Muscle layer of duodenum (tissue), 2 donors: ENCODE data around the gene TMEM116.

ENCODE experiments used
- H3K27ac ChIP-seq: one replicate; pipeline ENCODE4 v1.7.0; 2013; ENCODE audit warnings: mild to moderate bottlenecking, low read length
- H3K27me3 ChIP-seq: one replicate; pipeline ENCODE4 v1.7.0; 2013; ENCODE audit warnings: low read depth, mild to moderate bottlenecking, control low read depth, low read length
- H3K36me3 ChIP-seq, 2 donors: one replicate each; pipeline ENCODE4 v1.7.0; 2013; ENCODE audit warnings: low read length in 2 of 2, control low read depth in 1 of 2, mild to moderate bottlenecking in 1 of 2; ENCODE audit not compliant: insufficient read depth in 2 of 2, control insufficient read depth in 1 of 2
- H3K4me1 ChIP-seq, 2 donors: one replicate each; pipeline ENCODE4 v1.7.0; 2013; ENCODE audit warnings: low read length in 2 of 2, mild to moderate bottlenecking in 2 of 2, control low read depth in 1 of 2, moderate library complexity in 1 of 2; ENCODE audit not compliant: insufficient read depth in 2 of 2, control insufficient read depth in 1 of 2
- H3K4me3 ChIP-seq, 2 donors: one replicate each; pipeline ENCODE4 v1.7.0; 2013; ENCODE audit warnings: low read length in 2 of 2, low read depth in 1 of 2, mild to moderate bottlenecking in 1 of 2
- H3K9me3 ChIP-seq, 2 donors: one replicate each; pipeline ENCODE4 v1.7.0; 2013; ENCODE audit warnings: low read length in 2 of 2, control low read depth in 1 of 2, mild to moderate bottlenecking in 1 of 2; ENCODE audit not compliant: control insufficient read depth in 1 of 2
- donor health status: healthy.

Gene TMEM116

GRCh38 chr12:111932241-111932640 is 80.7 kb downstream of the TMEM116 start:
- no peak overlapping the region for H3K4me3 ChIP-seq
- no peaks in the 10 kb centered on the region for H3K9me3 ChIP-seq
- H3K4me1 ChIP-seq = no peaks in the 10 kb centered on the region
- no peaks in the 10 kb centered on the region for H3K27me3 ChIP-seq
- H3K27ac ChIP-seq = no peak overlapping the region
- H3K36me3 ChIP-seq = no peaks in the 10 kb centered on the region

- Histone ChIP-seq H3K27me3 (no peaks in the 10 kb centered on the region), H3K4me1 (no peaks in the 10 kb centered on the region), H3K4me3 (no peak overlapping the region), H3K27ac (no peak overlapping the region), H3K36me3 (no peaks in the 10 kb centered on the region), H3K9me3 (no peaks in the 10 kb centered on the region)
These were observed 85.6 kb downstream of the TMEM116 start for GRCh38 chr12:111927346-111927745.

- H3K4me3 ChIP-seq = no peak overlapping the region
These were observed 86.3 kb downstream of the TMEM116 start for GRCh38 chr12:111926631-111927030.

GRCh38 chr12:111925171-111925570 is 87.8 kb downstream of the TMEM116 start:
- no peaks in the 10 kb centered on the region for H3K9me3 ChIP-seq
- no peak overlapping the region for H3K4me3 ChIP-seq
- no peaks in the 10 kb centered on the region for H3K4me1 ChIP-seq
- H3K27me3 ChIP-seq = no peaks in the 10 kb centered on the region
- H3K27ac ChIP-seq = no peak overlapping the region
- H3K36me3 ChIP-seq = no peaks in the 10 kb centered on the region

More at GRCh38 chr12:111926631-111927030, 86.3 kb downstream of the TMEM116 start:
- H3K27ac ChIP-seq = no peak overlapping the region
- no peaks in the 10 kb centered on the region for H3K9me3 ChIP-seq
- H3K4me1 ChIP-seq = no peaks in the 10 kb centered on the region
- H3K36me3 ChIP-seq = no peaks in the 10 kb centered on the region
- H3K27me3 ChIP-seq = no peaks in the 10 kb centered on the region

GRCh38 chr12:111907740-111908139 is 105.2 kb downstream of the TMEM116 start:
- no peaks in the 10 kb centered on the region for H3K9me3 ChIP-seq
- no peak overlapping the region for H3K27ac ChIP-seq

GRCh38 chr12:111905502-111905901 is 107.5 kb downstream of the TMEM116 start:
- no peaks in the 10 kb centered on the region for H3K36me3 ChIP-seq
- no peaks in the 10 kb centered on the region for H3K27me3 ChIP-seq
- no peaks in the 10 kb centered on the region for H3K4me1 ChIP-seq
- H3K27ac ChIP-seq = no peak overlapping the region
- H3K9me3 ChIP-seq = no peaks in the 10 kb centered on the region
- H3K4me3 ChIP-seq = no peak overlapping the region

More at GRCh38 chr12:111907740-111908139, 105.2 kb downstream of the TMEM116 start:
- no peaks in the 10 kb centered on the region for H3K4me1 ChIP-seq
- H3K27me3 ChIP-seq = no peaks in the 10 kb centered on the region
- no peaks in the 10 kb centered on the region for H3K36me3 ChIP-seq
- no peak overlapping the region for H3K4me3 ChIP-seq

GRCh38 chr12:111904446-111904975 is 108.5 kb downstream of the TMEM116 start:
- Histone ChIP-seq H3K4me1 (no peaks in the 10 kb centered on the region), H3K36me3 (no peaks in the 10 kb centered on the region), H3K27ac (no peak overlapping the region), H3K4me3 (no peak overlapping the region), H3K9me3 (no peaks in the 10 kb centered on the region), H3K27me3 (no peaks in the 10 kb centered on the region)

- Histone ChIP-seq H3K27ac (no peak overlapping the region), H3K36me3 (peaks cover 0 to 1% of the 10 kb centered on the region in 2 donors), H3K9me3 (no peaks in the 10 kb centered on the region), H3K4me3 (no peak overlapping the region), H3K4me1 (no peaks in the 10 kb centered on the region), H3K27me3 (no peaks in the 10 kb centered on the region)
These were observed 111.8 kb downstream of the TMEM116 start for GRCh38 chr12:111901182-111901581.

- no peak overlapping the region for H3K4me3 ChIP-seq
- no peaks in the 10 kb centered on the region for H3K4me1 ChIP-seq
- no peaks in the 10 kb centered on the region for H3K27me3 ChIP-seq
- no peak overlapping the region for H3K27ac ChIP-seq
- H3K36me3 ChIP-seq = peaks cover 23 to 29% of the 10 kb centered on the region in 2 donors
- H3K9me3 ChIP-seq = no peaks in the 10 kb centered on the region
These were observed 118.4 kb downstream of the TMEM116 start for GRCh38 chr12:111894556-111894955.

- Histone ChIP-seq H3K9me3 (no peaks in the 10 kb centered on the region), H3K27ac (no peak overlapping the region), H3K4me3 (no peak overlapping the region), H3K27me3 (no peaks in the 10 kb centered on the region), H3K4me1 (no peaks in the 10 kb centered on the region), H3K36me3 (peaks cover 35 to 42% of the 10 kb centered on the region in 2 donors)
These were observed 119.7 kb downstream of the TMEM116 start for GRCh38 chr12:111893287-111893686.

GRCh38 chr12:111887926-111888745 is 124.8 kb downstream of the TMEM116 start:
- Histone ChIP-seq H3K4me3 (no peak overlapping the region), H3K27ac (peak overlapping the region; percentile 3), H3K4me1 (no peaks in the 10 kb centered on the region), H3K9me3 (no peaks in the 10 kb centered on the region), H3K36me3 (peaks cover 52 to 76% of the 10 kb centered on the region in 2 donors), H3K27me3 (no peaks in the 10 kb centered on the region)
